Measurements from ENCODE around the gene ATP6V0B. TPM values are rescaled to one million over a fixed set of nuclear protein-coding genes. Genes with fewer than 3 reads are reported as not detected.

ATP6V0B gene
- 205 TPM for total RNA-seq
- long read RNA-seq, transcript ATP6V0B-205 (8 exons, 1,298 nt): major isoform, 202 of 225 reads
- long read RNA-seq, partial matches to known transcripts: 5 of 225 reads
- long read RNA-seq, other reads (novel, unspliced or antisense): 10 of 225 reads

GRCh38 chr1:43974443-43975248 is at the start of gene ATP6V0B:
Gene ATP6V0B (plus strand): TSS chr1:43974960. CDS start chr1:43975041, 81 bp downstream.
- DNase-seq (peak; percentile 99), ATAC-seq (peak; percentile 93 to 94)
- Histone ChIP-seq H3K4me3 (peak within 1 kb of the TSS; percentile 81), H3K9me3 (no peaks in the 10 kb centered on the region), H3K36me3 (peaks cover 40% of the 10 kb centered on the region), H3K27ac (peak within 1 kb of the TSS; percentile 97), H3K4me1 (peaks cover 59% of the 10 kb centered on the region), H3K27me3 (ENCODE audit: low read depth) (no peaks in the 10 kb centered on the region)
- peak; percentile 54 for TF ChIP-seq CTCF (IDR thresholded peaks at IDR 0.05)
- intact Hi-C loops (cut with DNase I): no loop called here

- Histone ChIP-seq H3K4me1 (no peaks in the 10 kb centered on the region), H3K36me3 (peaks cover 29% of the 10 kb centered on the region), H3K9me3 (no peaks in the 10 kb centered on the region), H3K4me3 (no peak overlapping the region), H3K27me3 (ENCODE audit: low read depth) (no peaks in the 10 kb centered on the region), H3K27ac (no peak overlapping the region)
- intact Hi-C loops (cut with DNase I): no loop called here
- no peak for TF ChIP-seq CTCF (IDR thresholded peaks at IDR 0.05)
- DNase-seq: no peak
- ATAC-seq: no peak
Observed at GRCh38 chr1:43925846-43926245, 48.9 kb upstream of the ATP6V0B start.

GRCh38 chr1:43930168-43930948 is 44.4 kb upstream of the ATP6V0B start:
- H3K27me3 ChIP-seq (ENCODE audit: low read depth): peaks cover 15% of the 10 kb centered on the region
- H3K27ac ChIP-seq: no peak overlapping the region
- peaks cover 20% of the 10 kb centered on the region for H3K36me3 ChIP-seq
- peak; percentile 26 for TF ChIP-seq CTCF (IDR thresholded peaks at IDR 0.05)
- H3K4me1 ChIP-seq: peaks cover 23% of the 10 kb centered on the region
- intact Hi-C loops (cut with DNase I): no loop called here
- no peaks in the 10 kb centered on the region for H3K9me3 ChIP-seq
- ATAC-seq (no peak), DNase-seq (no peak)
- no peak overlapping the region for H3K4me3 ChIP-seq

GRCh38 chr1:43930949-43931275 is 43.8 kb upstream of the ATP6V0B start:
- TF ChIP-seq CTCF (IDR thresholded peaks at IDR 0.05): no peak
- no peak overlapping the region for H3K27ac ChIP-seq
- no peaks in the 10 kb centered on the region for H3K9me3 ChIP-seq
- peaks cover 20% of the 10 kb centered on the region for H3K27me3 ChIP-seq (ENCODE audit: low read depth)
- intact Hi-C loops (cut with DNase I): no loop called here
- H3K4me3 ChIP-seq: no peak overlapping the region
- ATAC-seq (no peak), DNase-seq (no peak)
- H3K36me3 ChIP-seq: peaks cover 15% of the 10 kb centered on the region
- H3K4me1 ChIP-seq: peaks cover 28% of the 10 kb centered on the region

DNA sequence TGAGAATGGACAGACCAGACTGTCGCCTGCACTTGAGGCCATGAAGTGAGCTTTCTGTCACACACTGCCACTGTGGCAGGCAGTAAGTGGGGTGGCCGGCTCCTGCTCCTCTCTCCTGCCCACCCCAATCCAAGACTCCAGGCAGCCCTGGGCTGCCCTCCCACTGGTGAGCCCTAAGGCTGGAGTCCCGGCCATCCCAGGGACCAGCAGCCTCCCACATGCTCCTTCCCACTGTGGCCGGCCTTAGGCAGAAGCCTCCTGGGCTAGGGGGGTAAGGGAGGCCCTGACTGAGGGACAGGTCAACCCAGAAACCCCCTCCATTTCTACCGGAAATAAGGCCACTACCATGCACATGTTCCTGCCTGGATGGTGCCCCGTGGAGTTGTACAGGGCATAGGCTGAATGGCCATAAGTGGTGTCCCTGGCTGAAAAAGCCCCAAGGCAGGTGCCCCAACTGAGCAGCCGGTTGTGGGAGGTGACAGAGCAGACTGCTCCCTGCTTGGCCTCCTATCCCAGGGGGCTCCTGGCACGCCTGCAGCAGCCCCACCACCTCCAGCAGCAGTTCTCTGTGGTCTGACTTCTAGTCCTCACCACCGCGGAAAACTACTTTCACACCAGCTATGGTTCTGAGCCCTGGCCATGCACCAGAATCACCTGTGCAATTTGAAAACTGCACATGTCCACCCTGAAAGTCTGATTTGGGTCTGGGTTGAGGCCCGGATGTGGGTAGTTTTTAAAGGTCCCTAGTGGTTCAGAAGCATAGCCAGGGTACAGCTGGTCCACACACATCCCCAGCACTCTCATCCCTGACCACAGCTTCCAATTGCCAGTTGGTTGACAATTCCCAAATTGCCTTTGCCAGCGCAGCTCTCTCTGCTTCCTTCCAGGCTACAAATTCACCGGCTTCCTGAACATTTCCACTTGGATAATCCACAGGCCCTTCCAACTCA is 42.8 kb upstream of the ATP6V0B start:
- H3K36me3 ChIP-seq: peaks cover 7% of the 10 kb centered on the region
- H3K27me3 ChIP-seq (ENCODE audit: low read depth): peaks cover 21% of the 10 kb centered on the region
- DNase-seq: no peak
- H3K4me1 ChIP-seq: peaks cover 35% of the 10 kb centered on the region
- ATAC-seq: no peak
- intact Hi-C loops (cut with DNase I): no loop called here
- H3K4me3 ChIP-seq: no peak overlapping the region
- TF ChIP-seq CTCF (IDR thresholded peaks at IDR 0.05): no peak
- H3K9me3 ChIP-seq: no peaks in the 10 kb centered on the region
- no peak overlapping the region for H3K27ac ChIP-seq

Data from lower lobe of right lung (tissue), 2 donors.